HepG2 (cell line): ENCODE measurements around the gene LRRC8D. TPM values are rescaled to one million over a fixed set of nuclear protein-coding genes. Genes with fewer than 3 reads are reported as not detected.

ENCODE experiments used
- CREB1 ChIP-seq, 2 experiments: fragments of 450-650 bp in 1 of 2; IDR thresholded peaks; 2 replicates each; pipeline ENCODE4 v1.6.1; 2016 to 2017; ENCODE audit warnings: control low read depth in 1 of 2, mild to moderate bottlenecking in 1 of 2, missing compliant biosample characterization in 1 of 2, missing genetic modification characterization in 1 of 2
- ELK4 ChIP-seq: sonication (generic); formaldehyde crosslinking; IDR thresholded peaks from 2 replicates; pipeline ENCODE4 v1.9.0; 2021; ENCODE audit warnings: missing genetic modification reagents, borderline replicate concordance
- FOXP4 ChIP-seq: sonication (generic); formaldehyde crosslinking; IDR thresholded peaks from 2 replicates; pipeline ENCODE4 v1.4.0; 2020; ENCODE audit warnings: missing genetic modification reagents
- HDAC1 ChIP-seq: sonication (generic); formaldehyde crosslinking; IDR thresholded peaks from 2 replicates; pipeline ENCODE4 v1.5.1; 2020; ENCODE audit warnings: mild to moderate bottlenecking, missing genetic modification reagents
- HNF4G ChIP-seq, 2 experiments: sonication (generic) in 1 of 2; formaldehyde crosslinking in 1 of 2; IDR thresholded peaks; 2 replicates each; pipeline versions ENCODE4 v1.4.0 to v1.6.1; 2011 to 2020; ENCODE audit warnings: borderline replicate concordance in 2 of 2, low read depth in 2 of 2, mild to moderate bottlenecking in 2 of 2, low read length in 1 of 2, missing genetic modification reagents in 1 of 2, moderate library complexity in 1 of 2
- MIER2 ChIP-seq: IDR thresholded peaks from 2 replicates; pipeline ENCODE4 v1.6.1; 2016; ENCODE audit warnings: missing biosample characterization, missing genetic modification reagents
- REPIN1 ChIP-seq: sonication (generic); formaldehyde crosslinking; IDR thresholded peaks from 2 replicates; pipeline ENCODE4 v1.8.0; 2022; ENCODE audit warnings: missing genetic modification reagents, low read depth, mild to moderate bottlenecking, borderline replicate concordance
- ZBTB4 ChIP-seq: sonication (generic); formaldehyde crosslinking; IDR thresholded peaks from 2 replicates; pipeline ENCODE4 v1.4.0; 2020; ENCODE audit warnings: missing genetic modification reagents, mild to moderate bottlenecking, borderline replicate concordance
- ZMYM4 ChIP-seq: sonication (generic); formaldehyde crosslinking; IDR thresholded peaks from 2 replicates; pipeline ENCODE4 v1.8.1; 2023; ENCODE audit warnings: mild to moderate bottlenecking, missing genetic modification reagents
- ZNF550 ChIP-seq: sonication (generic); formaldehyde crosslinking; IDR thresholded peaks from 2 replicates; pipeline ENCODE4 v1.4.0; 2020; ENCODE audit warnings: mild to moderate bottlenecking, missing genetic modification reagents, borderline replicate concordance
- ZNF710 ChIP-seq: sonication (generic); formaldehyde crosslinking; IDR thresholded peaks from 2 replicates; pipeline ENCODE4 v1.5.0; 2020; ENCODE audit warnings: mild to moderate bottlenecking, missing genetic modification reagents, borderline replicate concordance
- ZNF891 ChIP-seq: sonication (generic); formaldehyde crosslinking; IDR thresholded peaks from 2 replicates; pipeline ENCODE4 v1.5.0; 2020; ENCODE audit warnings: mild to moderate bottlenecking, missing genetic modification reagents
- ZZZ3 ChIP-seq: sonication (generic); formaldehyde crosslinking; IDR thresholded peaks from 2 replicates; pipeline ENCODE4 v1.4.0; 2020; ENCODE audit warnings: missing genetic modification reagents, mild to moderate bottlenecking, borderline replicate concordance
- polyA plus RNA-seq, 8 experiments: library from polyadenylated mRNA; depleted of rRNA in 3 of 8; stranded (reverse) in 7 of 8; unstranded in 1 of 8; fragments of >200 nt; fragmentation: Illumina TruSeq in 4 of 8; extraction: Trizol in 4 of 8; gene quantifications; 2 replicates each; pipeline versions ENCODE4 v1.2.1 to v1.2.3, GENCODE V29; 2011 to 2016; ENCODE audit warnings: low read depth in 4 of 8, missing spikeins in 1 of 8, mixed read lengths in 1 of 8; ENCODE audit not compliant: insufficient read depth in 1 of 8
- total RNA-seq, 5 experiments: library from RNA; depleted of rRNA; stranded (reverse); fragments of >200 nt; fragmentation: Illumina TruSeq; extraction: Trizol; gene quantifications; 2 replicates each; pipeline ENCODE4 v1.2.3, GENCODE V29; 2016; ENCODE audit warnings: low read depth in 1 of 5

The LRRC8D gene
- total and polyA plus RNA-seq, 2 of the 13 experiments (the other 11 are each of a cell fraction or from before 2014, with no cell fraction given): 29.9 to 45.5 TPM

GRCh38 chr1:89901957-89902669 lies 81.3 kb downstream of the LRRC8D start (continued):
- TF ChIP-seq ZNF710 (CRISPR knock-in tag): 0 out of 2 replicates have a peak, but pooled peaks have one; percentile 59
- no peak for TF ChIP-seq ELK4 (CRISPR knock-in tag)
- TF ChIP-seq CREB1 (IDR thresholded peaks at IDR 0.05): no peak
- peak; percentile 48 for TF ChIP-seq CREB1 (CRISPR knock-in tag; IDR thresholded peaks at IDR 0.05)
- TF ChIP-seq ZMYM4: 0 out of 2 replicates have a peak, but pooled peaks have one; percentile 27
- TF ChIP-seq HDAC1 (CRISPR knock-in tag): peak; percentile 45; the same call in 1 of the 2 replicates
- TF ChIP-seq MIER2 (CRISPR knock-in tag): no peak
- no peak for TF ChIP-seq ZNF891 (CRISPR knock-in tag)
- TF ChIP-seq ZBTB4 (CRISPR knock-in tag): no peak
- TF ChIP-seq ZZZ3 (CRISPR knock-in tag): no peak
- no peak for TF ChIP-seq ZNF550 (CRISPR knock-in tag)
- TF ChIP-seq HNF4G (IDR thresholded peaks at IDR 0.05; ENCODE audit: borderline replicate concordance, low read depth, low read length): peak; percentile 84
- TF ChIP-seq HNF4G (CRISPR knock-in tag; IDR thresholded peaks at IDR 0.05; ENCODE audit: borderline replicate concordance, low read depth): no peak
- TF ChIP-seq REPIN1: no peak
- peak; percentile 22; the same call in 1 of the 2 replicates for TF ChIP-seq FOXP4
